SK-N-SH treated with all-trans-retinoic acid at 6 μM for 48 hours (cell line): ENCODE data around the gene DSCAM.

Experiments
- CSDC2 ChIP-seq: fragments of 250-450 bp; sonication (Bioruptor Pico); IDR thresholded peaks from 2 replicates; pipeline ENCODE4 v1.5.0; 2020; ENCODE audit warnings: mild to moderate bottlenecking, moderate library complexity
- GLIS3 ChIP-seq: fragments of 250-450 bp; sonication (Bioruptor Pico); IDR thresholded peaks from 2 replicates; pipeline ENCODE4 v1.5.0; 2020; ENCODE audit warnings: mild to moderate bottlenecking, moderate library complexity
- TCF4 ChIP-seq: fragments of 250-450 bp; sonication (Bioruptor Pico); IDR thresholded peaks from 2 replicates; pipeline ENCODE4 v1.8.0; 2021; ENCODE audit warnings: mild to moderate bottlenecking, moderate library complexity, borderline replicate concordance
- ZFP3 ChIP-seq: fragments of 250-450 bp; sonication (Bioruptor Pico); IDR thresholded peaks from 2 replicates; pipeline ENCODE4 v1.5.0; 2020; ENCODE audit warnings: mild to moderate bottlenecking, moderate library complexity
- ZNF565 ChIP-seq: fragments of 450-650 bp; formaldehyde crosslinking; conservative IDR thresholded peaks from 2 replicates; pipeline ENCODE4 v1.5.0; 2020; ENCODE audit warnings: low read depth, mild to moderate bottlenecking, moderate library complexity
- ZNF70 ChIP-seq: fragments of 450-650 bp; formaldehyde crosslinking; IDR thresholded peaks from 2 replicates; pipeline ENCODE4 v1.5.0; 2020; ENCODE audit warnings: mild to moderate bottlenecking, moderate library complexity
- ZNF8 ChIP-seq: fragments of 450-650 bp; formaldehyde crosslinking; IDR thresholded peaks from 2 replicates; pipeline ENCODE4 v1.5.0; 2020; ENCODE audit warnings: mild to moderate bottlenecking, moderate library complexity
- TF ChIP-seq, protein P1 (sequence below): fragments of 250-450 bp; sonication (Bioruptor Pico); IDR thresholded peaks from 2 replicates; pipeline ENCODE4 v1.8.0; 2020; ENCODE audit warnings: mild to moderate bottlenecking, moderate library complexity, borderline replicate concordance
- TF ChIP-seq, protein P2 (sequence below): fragments of 250-450 bp; sonication (Bioruptor Pico); IDR thresholded peaks from 2 replicates; pipeline ENCODE4 v1.5.1; 2021; ENCODE audit warnings: mild to moderate bottlenecking, moderate library complexity

- TF ChIP-seq ZNF70 (CRISPR knock-in tag): no peak
- no peak for TF ChIP-seq ZNF565 (CRISPR knock-in tag)
- TF ChIP-seq ZFP3 (CRISPR knock-in tag): no peak
- no peak for TF ChIP-seq ZNF8 (CRISPR knock-in tag)
- TF ChIP-seq, protein P1, sequence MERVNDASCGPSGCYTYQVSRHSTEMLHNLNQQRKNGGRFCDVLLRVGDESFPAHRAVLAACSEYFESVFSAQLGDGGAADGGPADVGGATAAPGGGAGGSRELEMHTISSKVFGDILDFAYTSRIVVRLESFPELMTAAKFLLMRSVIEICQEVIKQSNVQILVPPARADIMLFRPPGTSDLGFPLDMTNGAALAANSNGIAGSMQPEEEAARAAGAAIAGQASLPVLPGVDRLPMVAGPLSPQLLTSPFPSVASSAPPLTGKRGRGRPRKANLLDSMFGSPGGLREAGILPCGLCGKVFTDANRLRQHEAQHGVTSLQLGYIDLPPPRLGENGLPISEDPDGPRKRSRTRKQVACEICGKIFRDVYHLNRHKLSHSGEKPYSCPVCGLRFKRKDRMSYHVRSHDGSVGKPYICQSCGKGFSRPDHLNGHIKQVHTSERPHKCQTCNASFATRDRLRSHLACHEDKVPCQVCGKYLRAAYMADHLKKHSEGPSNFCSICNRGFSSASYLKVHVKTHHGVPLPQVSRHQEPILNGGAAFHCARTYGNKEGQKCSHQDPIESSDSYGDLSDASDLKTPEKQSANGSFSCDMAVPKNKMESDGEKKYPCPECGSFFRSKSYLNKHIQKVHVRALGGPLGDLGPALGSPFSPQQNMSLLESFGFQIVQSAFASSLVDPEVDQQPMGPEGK (CRISPR knock-in tag): no peak
- TF ChIP-seq, protein P2, sequence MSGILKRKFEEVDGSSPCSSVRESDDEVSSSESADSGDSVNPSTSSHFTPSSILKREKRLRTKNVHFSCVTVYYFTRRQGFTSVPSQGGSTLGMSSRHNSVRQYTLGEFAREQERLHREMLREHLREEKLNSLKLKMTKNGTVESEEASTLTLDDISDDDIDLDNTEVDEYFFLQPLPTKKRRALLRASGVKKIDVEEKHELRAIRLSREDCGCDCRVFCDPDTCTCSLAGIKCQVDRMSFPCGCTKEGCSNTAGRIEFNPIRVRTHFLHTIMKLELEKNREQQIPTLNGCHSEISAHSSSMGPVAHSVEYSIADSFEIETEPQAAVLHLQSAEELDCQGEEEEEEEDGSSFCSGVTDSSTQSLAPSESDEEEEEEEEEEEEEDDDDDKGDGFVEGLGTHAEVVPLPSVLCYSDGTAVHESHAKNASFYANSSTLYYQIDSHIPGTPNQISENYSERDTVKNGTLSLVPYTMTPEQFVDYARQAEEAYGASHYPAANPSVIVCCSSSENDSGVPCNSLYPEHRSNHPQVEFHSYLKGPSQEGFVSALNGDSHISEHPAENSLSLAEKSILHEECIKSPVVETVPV (CRISPR knock-in tag): no peak
- peak; percentile 79; the same call in 1 of the 2 replicates for TF ChIP-seq TCF4 (CRISPR knock-in tag)
- no peak for TF ChIP-seq GLIS3 (CRISPR knock-in tag)
- no peak for TF ChIP-seq CSDC2 (CRISPR knock-in tag)
Observed at GRCh38 chr21:40681164-40681859, 165.6 kb downstream of the DSCAM start.
